MM.1S (cell line): Measurements from ENCODE around the gene ASB10.

Source experiments
- DNase-seq: peaks from one replicate; pipeline ENCODE4 v3.0.0-alpha.2; 2015
- H2AFZ ChIP-seq: fragments of 300-600 bp; sonication (generic); 2 replicates; pipeline ENCODE4 v1.6.0; 2016; ENCODE audit warnings: antibody characterized with exemption, low read length
- H3F3A ChIP-seq: fragments of 300-600 bp; sonication (generic); 2 replicates; pipeline ENCODE4 v1.6.1; 2016; ENCODE audit warnings: mild to moderate bottlenecking, antibody characterized with exemption, low read length, moderate library complexity, mixed read lengths; ENCODE audit not compliant: insufficient read depth
- H3K27ac ChIP-seq: fragments of 300-600 bp; sonication (generic); 2 replicates; pipeline ENCODE4 v1.5.1; 2016; ENCODE audit warnings: mild to moderate bottlenecking, low read length
- H3K27me3 ChIP-seq: fragments of 300-600 bp; sonication (generic); replicated peaks from 2 replicates; pipeline ENCODE4 v1.6.0; 2016; ENCODE audit warnings: low read length; ENCODE audit not compliant: insufficient read depth
- H3K36me3 ChIP-seq: fragments of 300-600 bp; sonication (generic); replicated peaks from 2 replicates; pipeline ENCODE4 v1.6.1; 2016; ENCODE audit warnings: mild to moderate bottlenecking, low read length, mixed read lengths; ENCODE audit not compliant: insufficient read depth
- H3K4me1 ChIP-seq: fragments of 300-600 bp; sonication (generic); 2 replicates; pipeline ENCODE4 v1.6.1; 2016; ENCODE audit warnings: low read length, mixed read lengths
- H3K4me2 ChIP-seq: fragments of 300-600 bp; sonication (generic); 2 replicates; pipeline ENCODE4 v1.6.0; 2016; ENCODE audit warnings: low read depth, low read length
- H3K4me3 ChIP-seq: fragments of 300-600 bp; sonication (generic); 2 replicates; pipeline ENCODE4 v1.5.1; 2016; ENCODE audit warnings: low read length, mixed read lengths
- H3K79me2 ChIP-seq: fragments of 300-600 bp; sonication (generic); 2 replicates; pipeline ENCODE4 v1.6.1; 2016; ENCODE audit warnings: mixed run types, low read length, mixed read lengths
- H3K9ac ChIP-seq: fragments of 300-600 bp; sonication (generic); 2 replicates; pipeline ENCODE4 v1.6.1; 2016; ENCODE audit warnings: low read length, mixed read lengths
- H3K9me2 ChIP-seq: fragments of 300-600 bp; sonication (generic); replicated peaks from 2 replicates; pipeline ENCODE4 v1.6.1; 2016; ENCODE audit warnings: mild to moderate bottlenecking, low read length, mixed read lengths; ENCODE audit not compliant: insufficient read depth
- H3K9me3 ChIP-seq: fragments of 300-600 bp; sonication (generic); replicated peaks from 2 replicates; pipeline ENCODE4 v1.6.1; 2016; ENCODE audit warnings: mild to moderate bottlenecking, low read length, mixed read lengths; ENCODE audit not compliant: insufficient read depth
- H4K20me1 ChIP-seq: fragments of 300-600 bp; sonication (generic); 2 replicates; pipeline ENCODE4 v1.6.1; 2016; ENCODE audit warnings: mild to moderate bottlenecking, low read length, moderate library complexity, mixed read lengths; ENCODE audit not compliant: insufficient read depth
- CTCF ChIP-seq: fragments of 300-600 bp; sonication (generic); IDR thresholded peaks from 2 replicates; pipeline ENCODE4 v1.5.1; 2016; ENCODE audit warnings: antibody characterized with exemption, low read length, mixed read lengths
- EZH2 ChIP-seq: fragments of 300-600 bp; sonication (generic); optimal IDR thresholded peaks from 2 replicates; pipeline ENCODE3; 2017; ENCODE audit warnings: low read depth, mild to moderate bottlenecking, antibody characterized with exemption, low read length, mixed read lengths
- EZH2phosphoT487 ChIP-seq: fragments of 300-600 bp; sonication (generic); IDR thresholded peaks from 2 replicates; pipeline ENCODE4 v1.6.1; 2018; ENCODE audit warnings: antibody characterized with exemption, low read length

Gene ASB10

GRCh38 chr7:151226560-151226874, 39.5 kb upstream of the ASB10 start:
- H3K79me2 ChIP-seq = peaks cover 26% of the 10 kb centered on the region
- H3K4me1 ChIP-seq = peaks cover 16% of the 10 kb centered on the region

GRCh38 chr7:151225948-151226510, 39.0 kb upstream of the ASB10 start:
- H3K79me2 ChIP-seq = peaks cover 26% of the 10 kb centered on the region
- no peaks in the 10 kb centered on the region for H3K9me3 ChIP-seq
- peak overlapping the region; percentile 95 for H3K4me2 ChIP-seq
- no peaks in the 10 kb centered on the region for H3F3A ChIP-seq
- H3K36me3 ChIP-seq = peaks cover 9% of the 10 kb centered on the region; the same call in 1 of the 2 replicates
- no peak for DNase-seq
- H2AFZ ChIP-seq = peak overlapping the region; percentile 84; the same call in 1 of the 2 replicates
- H3K4me3 ChIP-seq = peak overlapping the region; percentile 89
- H3K9me2 ChIP-seq = no peaks in the 10 kb centered on the region
- H3K4me1 ChIP-seq = peaks cover 12% of the 10 kb centered on the region
- no peaks in the 10 kb centered on the region for H3K27me3 ChIP-seq
- TF ChIP-seq CTCF = no peak
- no peak for TF ChIP-seq EZH2
- TF ChIP-seq EZH2phosphoT487 = no peak
- no peak overlapping the region for H3K27ac ChIP-seq
- H3K9ac ChIP-seq = peak overlapping the region; percentile 62
- no peaks in the 10 kb centered on the region for H4K20me1 ChIP-seq

More at GRCh38 chr7:151226560-151226874, 39.5 kb upstream of the ASB10 start:
- DNase-seq = no peak
- Histone ChIP-seq H3K9me2 (no peaks in the 10 kb centered on the region), H3K36me3 (peaks cover 9% of the 10 kb centered on the region; the same call in 1 of the 2 replicates), H2AFZ (peak overlapping the region; percentile 84), H3K4me2 (peak overlapping the region; percentile 95), H3K9ac (peak overlapping the region; percentile 62), H3K27me3 (no peaks in the 10 kb centered on the region), H3F3A (no peaks in the 10 kb centered on the region), H4K20me1 (no peaks in the 10 kb centered on the region), H3K27ac (no peak overlapping the region), H3K9me3 (no peaks in the 10 kb centered on the region), H3K4me3 (peak overlapping the region; percentile 89)
- TF ChIP-seq CTCF (no peak), EZH2phosphoT487 (no peak), EZH2 (no peak)

- peaks cover 26% of the 10 kb centered on the region for H3K79me2 ChIP-seq
- H3K36me3 ChIP-seq = peaks cover 15% of the 10 kb centered on the region; the same call in 1 of the 2 replicates
- H2AFZ ChIP-seq = no peak overlapping the region
- no peaks in the 10 kb centered on the region for H3K9me2 ChIP-seq
- no peaks in the 10 kb centered on the region for H3F3A ChIP-seq
- H3K27me3 ChIP-seq = no peaks in the 10 kb centered on the region
- TF ChIP-seq CTCF = no peak
- TF ChIP-seq EZH2phosphoT487 = no peak
- TF ChIP-seq EZH2 = no peak
- DNase-seq = no peak
- H3K27ac ChIP-seq = no peak overlapping the region
- no peak overlapping the region for H3K9ac ChIP-seq
- H3K4me3 ChIP-seq = no peak overlapping the region
- H4K20me1 ChIP-seq = no peaks in the 10 kb centered on the region
- H3K4me2 ChIP-seq = no peak overlapping the region
- H3K4me1 ChIP-seq = peaks cover 12% of the 10 kb centered on the region
- H3K9me3 ChIP-seq = no peaks in the 10 kb centered on the region
These were observed 36.7 kb upstream of the ASB10 start for GRCh38 chr7:151223728-151224127.
